ENCODE measurements around the gene EVC2.

GRCh38 chr4:5517372-5517771, 191.0 kb downstream of the EVC2 start:
- TF ChIP-seq CTCF (conservative IDR thresholded peaks at IDR 0.05 in 1 of 2, IDR thresholded peaks at IDR 0.05 in 1 of 2; ENCODE audit: low read depth in 1 of 2, low read length in 2 of 2) (no peak), EZH2 (IDR thresholded peaks at IDR 0.05; ENCODE audit: low read length, missing control alignments) (no peak)
